Naive thymus-derived CD4-positive, alpha-beta T cell (primary cell): ENCODE results near the gene GAS5. TPM values are rescaled to one million over a fixed set of nuclear protein-coding genes. Genes with fewer than 3 reads are reported as not detected.

ENCODE experiments used
- ATAC-seq: fragments of 150-1000 bp; cut with Tn5 transposase; 2 replicates; pipeline ENCODE4 v1.10.0; 2021; ENCODE audit warnings: mild to moderate bottlenecking, moderate library complexity
- CTCF ChIA-PET: fragments of 350-600 bp; sonication (Branson Sonifier 250); formaldehyde crosslinking; loops from one replicate; lab custom pipeline; 2021; ENCODE audit warnings: antibody characterized with exemption; lab: Charles Lee
- POLR2A ChIA-PET: fragments of 350-600 bp; sonication (Branson Sonifier 250); formaldehyde crosslinking; loops from one replicate; lab custom pipeline; 2021; ENCODE audit warnings: antibody characterized with exemption, inconsistent platforms; lab: Charles Lee
- DNase-seq, 9 donors: peaks; one replicate each; pipeline versions ENCODE4 v3.0.0 to v3.0.0-alpha.2; 2020 to 2022; ENCODE audit warnings: mixed read lengths in 1 of 9
- H3K27ac ChIP-seq: one replicate; pipeline ENCODE4 v1.7.0; 2013; ENCODE audit warnings: mild to moderate bottlenecking, low read depth, low read length, moderate library complexity
- H3K27me3 ChIP-seq, 2 donors: one replicate each; pipeline ENCODE4 v1.7.0; 2013; ENCODE audit warnings: low read length in 2 of 2, mild to moderate bottlenecking in 2 of 2, moderate library complexity in 2 of 2; ENCODE audit not compliant: control insufficient read depth in 2 of 2, insufficient read depth in 2 of 2
- H3K36me3 ChIP-seq, 3 experiments: 1 replicate in 2 of 3; 2 replicates in 1 of 3; pipeline ENCODE4 v1.7.0; 2013; ENCODE audit warnings: low read length in 3 of 3, mild to moderate bottlenecking in 3 of 3, moderate library complexity in 1 of 3; ENCODE audit not compliant: insufficient read depth in 3 of 3, control insufficient read depth in 2 of 3
- H3K4me1 ChIP-seq, 2 donors: one replicate each; pipeline ENCODE4 v1.7.0; 2013; ENCODE audit warnings: low read length in 2 of 2, mild to moderate bottlenecking in 2 of 2, moderate library complexity in 1 of 2; ENCODE audit not compliant: control insufficient read depth in 2 of 2, insufficient read depth in 2 of 2
- H3K4me3 ChIP-seq: 2 replicates; pipeline ENCODE4 v1.7.0; 2013; ENCODE audit warnings: mild to moderate bottlenecking, low read length
- H3K9me3 ChIP-seq, 3 experiments: 1 replicate in 2 of 3; 2 replicates in 1 of 3; pipeline ENCODE4 v1.7.0; 2013; ENCODE audit warnings: low read length in 3 of 3; ENCODE audit not compliant: control insufficient read depth in 2 of 3
- H3K27ac Mint-ChIP-seq, 9 donors: one replicate each; pipeline ENCODE4 v1.8.0; 2020 to 2022; ENCODE audit warnings: mixed read lengths in 9 of 9, mild to moderate bottlenecking in 8 of 9, moderate library complexity in 5 of 9, inconsistent platforms in 2 of 9
- H3K27me3 Mint-ChIP-seq, 5 donors: one replicate each; pipeline ENCODE4 v1.8.0; 2021 to 2022; ENCODE audit warnings: mixed read lengths in 5 of 5, mild to moderate bottlenecking in 1 of 5
- H3K36me3 Mint-ChIP-seq, 5 donors: one replicate each; pipeline ENCODE4 v1.8.0; 2020 to 2022; ENCODE audit warnings: mixed read lengths in 5 of 5, mild to moderate bottlenecking in 3 of 5, inconsistent platforms in 1 of 5
- H3K4me1 Mint-ChIP-seq, 7 donors: one replicate each; pipeline ENCODE4 v1.8.0; 2020 to 2022; ENCODE audit warnings: mixed read lengths in 7 of 7, mild to moderate bottlenecking in 3 of 7, inconsistent platforms in 1 of 7
- H3K4me3 Mint-ChIP-seq, 10 donors: one replicate each; pipeline ENCODE4 v1.8.0; 2020 to 2022; ENCODE audit warnings: mild to moderate bottlenecking in 10 of 10, mixed read lengths in 10 of 10, moderate library complexity in 6 of 10, inconsistent platforms in 2 of 10
- H3K9me3 Mint-ChIP-seq, 11 donors: one replicate each; pipeline ENCODE4 v1.8.0; 2020 to 2022; ENCODE audit warnings: mixed read lengths in 11 of 11, mild to moderate bottlenecking in 4 of 11, inconsistent platforms in 1 of 11, moderate library complexity in 1 of 11
- intact Hi-C, 2 donors: fragments of 100-400 bp; cut with micrococcal nuclease; formaldehyde crosslinking; loops; one replicate each; pipeline ENCODE4 v1.15.1; 2023
- polyA plus RNA-seq, 2 donors: library from polyadenylated mRNA; unstranded; fragments of 300-500 nt; fragmentation: Illumina TruSeq; gene quantifications; one replicate each; pipeline ENCODE4 v1.2.3, GENCODE V29; 2021
- total RNA-seq, 6 experiments: library from RNA in 5 of 6; stranded (reverse) in 5 of 6; gene quantifications; 1 replicate in 5 of 6; 2 replicates in 1 of 6; pipeline ENCODE4 v1.2.3 and lab custom pipeline; 2021 to 2026

GAS5 gene
- total and polyA plus RNA-seq, 7 experiments from 2014 or later: 371 to 954 (median 676) TPM

DNA sequence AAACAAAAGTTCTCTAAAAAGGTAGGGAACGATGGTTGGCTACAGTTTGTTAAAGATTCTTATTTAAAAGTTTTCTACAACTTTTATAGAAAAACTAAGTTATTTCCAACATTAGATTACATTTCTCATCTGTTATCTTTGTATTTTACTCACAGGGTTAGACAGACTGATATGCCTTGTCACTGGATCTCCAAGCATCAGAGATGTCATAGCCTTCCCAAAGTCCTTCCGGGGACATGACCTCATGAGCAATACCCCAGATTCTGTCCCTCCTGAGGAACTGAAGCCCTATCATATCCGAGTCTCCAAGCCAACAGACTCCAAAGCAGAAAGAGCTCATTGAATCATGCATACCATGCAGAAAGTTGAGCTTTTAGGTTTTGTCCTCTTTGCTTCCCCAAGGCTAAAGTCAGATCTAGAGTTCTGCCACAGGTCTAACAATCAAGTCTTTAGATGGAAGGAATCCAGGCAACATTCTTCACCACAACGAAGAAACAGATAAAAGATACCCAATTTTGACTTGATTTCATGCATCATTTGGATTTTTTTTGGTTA lies 10.3 kb downstream of the GAS5 start:
- CTCF ChIA-PET: no interaction called here
- H3K9me3 Mint-ChIP-seq: no peaks in the 10 kb centered on the region
- Histone ChIP-seq H3K36me3 (peaks cover 0 to 54% (median 13%) of the 10 kb centered on the region in 3 experiments), H3K4me3 (no peak overlapping the region), H3K27me3 (no peaks in the 10 kb centered on the region), H3K27ac (no peak overlapping the region), H3K9me3 (no peaks in the 10 kb centered on the region), H3K4me1 (no peaks in the 10 kb centered on the region)
- no peak for ATAC-seq
- intact Hi-C loops: no loop called here
- no peaks in the 10 kb centered on the region for H3K27me3 Mint-ChIP-seq
- H3K4me1 Mint-ChIP-seq: peaks cover 0 to 5% (median 2%) of the 10 kb centered on the region in 7 donors
- H3K4me3 Mint-ChIP-seq: no peak overlapping the region
- peaks cover 9 to 39% (median 24%) of the 10 kb centered on the region in 5 donors for H3K36me3 Mint-ChIP-seq
- POLR2A ChIA-PET: no interaction called here
- no peak for DNase-seq
- peak overlapping the region in 6 of 9 donors; percentile 26 to 72 (median 60) for H3K27ac Mint-ChIP-seq

DNA sequence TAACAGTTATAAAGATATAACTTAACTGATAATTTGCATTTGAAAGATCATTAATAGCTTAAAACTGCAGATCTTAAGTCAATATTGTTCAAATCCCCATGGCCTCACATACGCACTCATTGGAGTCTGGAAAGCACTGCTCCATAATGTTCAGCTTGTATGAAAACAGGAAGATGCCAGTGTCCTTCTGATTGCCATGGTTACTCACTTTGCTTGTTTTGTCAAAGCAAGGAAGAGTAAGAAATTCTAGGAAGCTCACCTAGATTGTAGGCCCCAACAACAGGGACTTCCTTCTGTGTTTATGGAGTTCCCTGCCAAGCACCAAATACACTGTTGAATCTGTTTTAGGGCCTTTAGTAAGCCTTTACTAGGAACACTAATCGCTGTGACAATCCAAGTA lies 10.9 kb downstream of the GAS5 start:
- Mint-ChIP-seq H3K4me3 (no peak overlapping the region), H3K27ac (no peak overlapping the region)

DNA sequence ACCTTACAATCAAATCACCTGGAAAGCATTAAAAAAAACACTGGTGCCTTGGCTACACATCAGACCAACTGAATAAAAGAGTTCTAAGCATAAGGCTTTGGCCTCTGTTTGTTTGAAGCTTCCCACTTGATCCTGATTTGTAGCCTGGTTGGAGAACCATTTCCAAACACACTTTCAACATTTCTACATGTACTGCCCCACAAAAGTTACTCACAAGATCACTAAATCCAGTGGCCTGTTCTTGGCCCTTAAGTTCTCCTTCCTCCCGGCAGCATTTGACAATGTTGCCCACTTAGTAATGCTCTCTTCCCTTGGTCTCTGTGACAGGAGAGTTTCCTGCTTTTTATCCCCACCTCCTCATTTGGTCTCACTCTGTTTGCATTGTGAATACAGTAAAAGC lies 11.8 kb downstream of the GAS5 start:
- Mint-ChIP-seq H3K9me3 (no peaks in the 10 kb centered on the region), H3K4me3 (no peak overlapping the region), H3K4me1 (peaks cover 0 to 5% (median 0%) of the 10 kb centered on the region in 7 donors), H3K36me3 (peaks cover 9 to 38% (median 23%) of the 10 kb centered on the region in 5 donors), H3K27ac (peak overlapping the region in 4 of 9 donors; percentile 5 to 65 (median 21)), H3K27me3 (no peaks in the 10 kb centered on the region)
- no peak for ATAC-seq
- Histone ChIP-seq H3K27me3 (no peaks in the 10 kb centered on the region), H3K4me1 (no peaks in the 10 kb centered on the region), H3K27ac (no peak overlapping the region), H3K9me3 (no peaks in the 10 kb centered on the region), H3K4me3 (no peak overlapping the region), H3K36me3 (peaks cover 0 to 51% (median 13%) of the 10 kb centered on the region in 3 experiments)
- DNase-seq: no peak
- ChIA-PET CTCF (no interaction called here), POLR2A (interaction anchor here (1.3 kb wide), 1 partner anchor 13 kb away, joined by 5 read pairs; the partner anchor contains the start of gene ZBTB37)
- intact Hi-C loops: no loop called here

More for the DNA sequence above, 10.9 kb downstream of the GAS5 start:
- no peak overlapping the region for H3K4me3 ChIP-seq
- Mint-ChIP-seq H3K4me1 (peaks cover 0 to 5% (median under 1%) of the 10 kb centered on the region in 7 donors), H3K36me3 (peaks cover 9 to 36% (median 24%) of the 10 kb centered on the region in 5 donors), H3K9me3 (no peaks in the 10 kb centered on the region), H3K27me3 (no peaks in the 10 kb centered on the region)
- peaks cover 0 to 52% (median 13%) of the 10 kb centered on the region in 3 experiments for H3K36me3 ChIP-seq
- no peak overlapping the region for H3K27ac ChIP-seq
- ATAC-seq (no peak), DNase-seq (no peak)
- H3K27me3 ChIP-seq: no peaks in the 10 kb centered on the region
- intact Hi-C loops: no loop called here
- no peaks in the 10 kb centered on the region for H3K4me1 ChIP-seq
- CTCF ChIA-PET: no interaction called here
- H3K9me3 ChIP-seq: no peaks in the 10 kb centered on the region
- POLR2A ChIA-PET: interaction anchor here (0.6 to 1.3 kb wide), 2 partner anchors 12 to 15 kb away, joined by 5 read pairs; partner anchors contain the start of gene ZBTB37

DNA sequence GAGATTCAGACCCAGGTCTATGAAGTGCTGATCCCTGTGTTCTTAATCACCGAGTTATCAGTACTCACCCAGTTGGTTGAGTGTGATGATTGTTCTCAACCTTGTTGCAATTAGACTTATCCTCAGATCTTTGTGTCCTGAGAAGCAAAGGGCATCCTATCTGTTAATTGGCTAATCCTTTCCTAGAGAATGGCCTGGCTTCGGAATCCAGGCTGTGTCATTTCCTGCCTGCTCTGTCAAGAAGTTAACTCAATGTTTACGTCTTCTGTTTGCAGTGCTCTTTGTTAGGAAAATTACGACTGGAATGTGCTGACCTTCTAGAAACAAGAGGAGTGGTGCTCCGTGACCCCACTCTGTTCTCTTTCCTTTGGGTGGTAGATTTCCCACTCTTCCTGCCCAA lies 14.7 kb downstream of the GAS5 start:
- DNase-seq: no peak
- ATAC-seq: no peak
- no peaks in the 10 kb centered on the region for H3K9me3 ChIP-seq
- no peak overlapping the region for H3K4me3 ChIP-seq
- Mint-ChIP-seq H3K4me1 (peaks cover 0 to 5% (median 0%) of the 10 kb centered on the region in 7 donors), H3K27ac (no peak overlapping the region), H3K36me3 (peaks cover 9 to 33% (median 19%) of the 10 kb centered on the region in 5 donors), H3K27me3 (no peaks in the 10 kb centered on the region), H3K9me3 (no peaks in the 10 kb centered on the region), H3K4me3 (no peak overlapping the region)
- no peaks in the 10 kb centered on the region for H3K4me1 ChIP-seq
- H3K27ac ChIP-seq: no peak overlapping the region
- H3K36me3 ChIP-seq: peaks cover 0 to 49% (median 13%) of the 10 kb centered on the region in 3 experiments
- H3K27me3 ChIP-seq: no peaks in the 10 kb centered on the region
- ChIA-PET CTCF (no interaction called here), POLR2A (interaction anchor here (1.2 to 1.9 kb wide), 2 partner anchors 11 to 15 kb away, joined by 3 to 6 read pairs; partner anchors contain the start of genes GAS5 and ZBTB37)
- intact Hi-C loops: loop anchor here in 1 of 2 donors (5.0 kb wide), 1 partner anchor 354 kb away; no protein-coding TSS in a partner anchor

DNA sequence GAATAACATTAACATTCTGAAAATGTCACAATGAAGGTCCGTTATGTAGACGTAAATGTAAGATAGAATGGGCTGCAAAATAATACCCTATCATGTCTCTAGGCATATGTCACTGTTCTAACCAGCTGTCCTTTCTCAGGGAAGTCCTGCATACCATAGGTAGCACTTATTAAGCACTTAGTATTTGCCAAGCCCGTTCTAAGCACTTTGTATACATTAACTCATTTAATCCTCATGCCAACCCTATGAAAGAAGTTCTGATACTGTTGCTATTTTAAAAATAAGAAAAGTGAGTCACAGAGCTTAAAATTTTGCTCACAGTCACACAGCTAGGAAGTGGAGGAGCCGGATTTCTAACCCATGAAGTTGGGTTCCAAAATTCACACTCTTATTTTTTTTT lies 15.7 kb downstream of the GAS5 start:
- ChIA-PET POLR2A (interaction anchor here (0.6 to 1.9 kb wide), 4 partner anchors 12 to 24 kb away, joined by 3 to 6 read pairs (median 3); partner anchors contain the start of genes GAS5 and ZBTB37), CTCF (interaction anchor here (0.6 to 0.7 kb wide), 3 partner anchors 10 to 431 kb away, joined by 4 to 5 read pairs (median 5); no protein-coding TSS in a partner anchor)
- no peaks in the 10 kb centered on the region for H3K4me1 ChIP-seq
- H3K9me3 ChIP-seq: no peaks in the 10 kb centered on the region
- Mint-ChIP-seq H3K9me3 (no peaks in the 10 kb centered on the region), H3K4me3 (no peak overlapping the region), H3K27ac (peak overlapping the region in 2 of 9 donors; percentile 25 to 54), H3K4me1 (peaks cover 0 to 5% (median 0%) of the 10 kb centered on the region in 7 donors), H3K27me3 (no peaks in the 10 kb centered on the region), H3K36me3 (peaks cover 5 to 25% (median 12%) of the 10 kb centered on the region in 5 donors)
- intact Hi-C loops: loop anchor here in 1 of 2 donors (5.0 kb wide), 1 partner anchor 355 kb away; no protein-coding TSS in a partner anchor
- DNase-seq (no peak), ATAC-seq (no peak)
- H3K36me3 ChIP-seq: peaks cover 0 to 40% (median 13%) of the 10 kb centered on the region in 3 experiments
- no peak overlapping the region for H3K27ac ChIP-seq
- no peaks in the 10 kb centered on the region for H3K27me3 ChIP-seq
- no peak overlapping the region for H3K4me3 ChIP-seq

DNA sequence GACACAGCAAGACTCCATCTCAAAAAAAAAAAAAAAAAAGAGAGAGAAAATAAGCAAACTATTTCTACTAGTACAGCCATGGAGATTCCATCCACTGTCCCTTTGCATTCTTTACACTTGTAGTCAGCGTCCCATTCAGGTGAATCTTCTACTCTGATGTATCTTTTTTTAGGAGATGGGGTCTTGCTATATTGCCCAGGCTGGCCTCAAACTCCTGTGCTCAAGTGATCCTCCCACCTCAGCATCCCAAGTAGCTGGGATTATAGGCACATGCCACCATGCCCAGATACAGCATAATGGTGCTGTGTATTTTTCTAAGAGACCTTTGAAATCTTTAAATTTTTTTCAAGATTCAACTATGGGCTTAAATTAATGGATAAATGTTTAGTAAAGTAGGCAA lies 35.0 kb downstream of the GAS5 start:
- ChIA-PET CTCF (no interaction called here), POLR2A (no interaction called here)
- H3K36me3 ChIP-seq: peaks cover 0 to 46% (median 10%) of the 10 kb centered on the region in 3 experiments
- Mint-ChIP-seq H3K9me3 (no peaks in the 10 kb centered on the region), H3K4me1 (peaks cover 2 to 10% (median 6%) of the 10 kb centered on the region in 7 donors), H3K4me3 (no peak overlapping the region), H3K27me3 (no peaks in the 10 kb centered on the region), H3K27ac (no peak overlapping the region), H3K36me3 (peaks cover 0 to 25% (median 10%) of the 10 kb centered on the region in 5 donors)
- no peaks in the 10 kb centered on the region for H3K9me3 ChIP-seq
- no peaks in the 10 kb centered on the region for H3K27me3 ChIP-seq
- intact Hi-C loops: no loop called here
- ATAC-seq: no peak
- H3K4me3 ChIP-seq: no peak overlapping the region
- DNase-seq: no peak
- H3K27ac ChIP-seq: no peak overlapping the region
- H3K4me1 ChIP-seq: no peaks in the 10 kb centered on the region
